H1 (cell line): Measurements from ENCODE around the gene ZNF227. TPM values are rescaled to one million over a fixed set of nuclear protein-coding genes. Genes with fewer than 3 reads are reported as not detected.

ENCODE experiments used
- CTCF ChIA-PET: fragments of 300-600 bp; sonication (Branson Sonifier 250); formaldehyde crosslinking; loops from one replicate; lab custom pipeline; 2021; ENCODE audit not compliant: partially characterized antibody; lab: Charles Lee
- POLR2A ChIA-PET: fragments of 300-600 bp; sonication (Branson Sonifier 250); formaldehyde crosslinking; loops from one replicate; lab custom pipeline; 2021; ENCODE audit warnings: inconsistent platforms; ENCODE audit not compliant: partially characterized antibody; lab: Charles Lee
- DNase-seq, 2 experiments: peaks; one replicate each; pipeline versions ENCODE4 v3.0.0 to v3.0.0-alpha.2; 2010 to 2022; ENCODE audit warnings: low spot score in 2 of 2, low read depth in 1 of 2, mixed read lengths in 1 of 2
- FAIRE-seq: peaks from 2 replicates; lab custom pipeline; 2011; peaks lifted over from hg19 to GRCh38; lab: Jason Lieb, UNC
- H2AFZ ChIP-seq: 2 replicates; pipeline ENCODE4 v1.8.1; 2012; ENCODE audit warnings: low read length, inconsistent platforms
- H2AK5ac ChIP-seq: 2 replicates; pipeline ENCODE4 v1.6.1; 2013; ENCODE audit warnings: low read depth, low read length
- H2BK120ac ChIP-seq: replicated peaks from 2 replicates; pipeline ENCODE3; 2013; ENCODE audit warnings: low read depth, low read length, inconsistent platforms
- H2BK12ac ChIP-seq: 2 replicates; pipeline ENCODE4 v1.6.1; 2013; ENCODE audit warnings: low read depth, low read length
- H2BK15ac ChIP-seq: 2 replicates; pipeline ENCODE4 v1.6.1; 2013; ENCODE audit warnings: low read length
- H2BK20ac ChIP-seq: 2 replicates; pipeline ENCODE4 v1.6.1; 2013; ENCODE audit warnings: low read length
- H2BK5ac ChIP-seq: 2 replicates; pipeline ENCODE4 v1.6.1; 2013; ENCODE audit warnings: low read depth, low read length
- H3K14ac ChIP-seq: 2 replicates; pipeline ENCODE4 v1.6.1; 2013; ENCODE audit warnings: inconsistent platforms; ENCODE audit not compliant: insufficient read length
- H3K18ac ChIP-seq: 2 replicates; pipeline ENCODE4 v1.6.1; 2013; ENCODE audit warnings: low read length; ENCODE audit errors: extremely low read depth
- H3K23ac ChIP-seq: 2 replicates; pipeline ENCODE4 v1.6.1; 2013; ENCODE audit warnings: inconsistent platforms; ENCODE audit not compliant: insufficient read length
- H3K23me2 ChIP-seq: 2 replicates; pipeline ENCODE4 v1.6.1; 2013; ENCODE audit warnings: low read depth, low read length
- H3K27ac ChIP-seq: 2 replicates; pipeline ENCODE4 v1.6.1; 2011; ENCODE audit warnings: low read depth, low read length, inconsistent platforms
- H3K27me3 ChIP-seq, 4 experiments: replicated peaks in 1 of 4; 1 replicate in 1 of 4; 2 replicates in 3 of 4; pipeline versions ENCODE4 v1.6.1 to v1.8.1; 2011 to 2013; ENCODE audit warnings: low read length in 3 of 4, mild to moderate bottlenecking in 3 of 4, inconsistent platforms in 2 of 4, mixed read lengths in 2 of 4, moderate library complexity in 1 of 4; ENCODE audit not compliant: control insufficient read depth in 3 of 4, insufficient read depth in 3 of 4; ENCODE audit errors: extremely low read depth in 1 of 4
- H3K36me3 ChIP-seq, 4 experiments: 2 replicates each; pipeline versions ENCODE4 v1.6.1 to v1.8.1; 2011 to 2013; ENCODE audit warnings: mild to moderate bottlenecking in 4 of 4, low read length in 3 of 4, moderate library complexity in 2 of 4, control low read depth in 1 of 4, inconsistent platforms in 1 of 4; ENCODE audit not compliant: insufficient read depth in 4 of 4, control insufficient read depth in 2 of 4
- H3K4ac ChIP-seq: replicated peaks from 2 replicates; pipeline ENCODE3; 2013; ENCODE audit warnings: low read length, low read depth, mixed read lengths, inconsistent platforms; ENCODE audit not compliant: insufficient read length
- H3K4me1 ChIP-seq, 4 experiments: replicated peaks in 1 of 4; 1 replicate in 1 of 4; 2 replicates in 3 of 4; pipeline versions ENCODE4 v1.6.1 to v1.8.1; 2011 to 2013; ENCODE audit warnings: low read length in 3 of 4, inconsistent platforms in 2 of 4, mixed read lengths in 1 of 4; ENCODE audit not compliant: insufficient read depth in 4 of 4, control insufficient read depth in 3 of 4
- H3K4me2 ChIP-seq, 2 experiments: 2 replicates each; pipeline versions ENCODE4 v1.6.1 to v1.8.1; 2011 to 2013; ENCODE audit warnings: low read depth in 2 of 2, low read length in 2 of 2, control low read depth in 1 of 2, inconsistent platforms in 1 of 2, mild to moderate bottlenecking in 1 of 2; ENCODE audit not compliant: insufficient read depth in 1 of 2
- H3K4me3 ChIP-seq, 4 experiments: fragments of 200-600, 300-600 bp in 1 of 4; sonication (generic), shearing (Covaris generic), sonication (Bioruptor Twin) in 1 of 4; 2 replicates each; pipeline versions ENCODE4 v1.5.1 to v1.8.1; 2011 to 2016; ENCODE audit warnings: low read length in 4 of 4, low read depth in 3 of 4, control low read depth in 2 of 4, inconsistent platforms in 2 of 4, mild to moderate bottlenecking in 2 of 4, mixed read lengths in 1 of 4, moderate library complexity in 1 of 4; ENCODE audit not compliant: insufficient read depth in 2 of 4; ENCODE audit errors: extremely low read depth in 1 of 4
- H3K56ac ChIP-seq: replicated peaks from 2 replicates; pipeline ENCODE3; 2013; ENCODE audit warnings: low read depth, mild to moderate bottlenecking, mixed read lengths, low read length, inconsistent platforms; ENCODE audit not compliant: insufficient read length
- H3K79me1 ChIP-seq: 2 replicates; pipeline ENCODE4 v1.6.1; 2013; ENCODE audit warnings: low read depth, low read length, control low read depth
- H3K79me2 ChIP-seq, 2 experiments: 2 replicates each; pipeline versions ENCODE4 v1.6.1 to v1.8.1; 2012 to 2013; ENCODE audit warnings: low read length in 2 of 2, mild to moderate bottlenecking in 2 of 2, inconsistent platforms in 1 of 2; ENCODE audit not compliant: insufficient read depth in 2 of 2, control insufficient read depth in 1 of 2
- H3K9ac ChIP-seq, 4 experiments: replicated peaks in 1 of 4; 1 replicate in 1 of 4; 2 replicates in 3 of 4; pipeline versions ENCODE4 v1.6.1 to v1.8.1; 2011 to 2013; ENCODE audit warnings: low read depth in 3 of 4, low read length in 3 of 4, control low read depth in 2 of 4, mild to moderate bottlenecking in 2 of 4, moderate library complexity in 2 of 4, inconsistent platforms in 1 of 4; ENCODE audit errors: extremely low read depth in 1 of 4
- H3K9me3 ChIP-seq, 2 experiments: 2 replicates each; pipeline versions ENCODE4 v1.6.1 to v1.8.1; 2012 to 2013; ENCODE audit warnings: mild to moderate bottlenecking in 2 of 2, moderate library complexity in 2 of 2, control low read depth in 1 of 2, inconsistent platforms in 1 of 2, low read depth in 1 of 2, low read length in 1 of 2, mixed read lengths in 1 of 2; ENCODE audit not compliant: insufficient read depth in 2 of 2
- H4K20me1 ChIP-seq, 2 experiments: replicated peaks in 1 of 2; 2 replicates each; pipeline versions ENCODE3 to v1.8.1; 2011 to 2013; ENCODE audit warnings: inconsistent platforms in 2 of 2, low read length in 2 of 2, mild to moderate bottlenecking in 1 of 2; ENCODE audit not compliant: insufficient read depth in 2 of 2, control insufficient read depth in 1 of 2
- H4K5ac ChIP-seq: 2 replicates; pipeline ENCODE4 v1.6.1; 2013; ENCODE audit warnings: low read length, low read depth, mixed read lengths, inconsistent platforms; ENCODE audit not compliant: insufficient read length
- H4K8ac ChIP-seq: 2 replicates; pipeline ENCODE4 v1.8.0; 2013; ENCODE audit warnings: mild to moderate bottlenecking, moderate library complexity, low read length, inconsistent platforms; ENCODE audit not compliant: insufficient read depth; ENCODE audit errors: extremely low read depth
- H4K91ac ChIP-seq: replicated peaks from 2 replicates; pipeline ENCODE3; 2013; ENCODE audit warnings: low read length, mixed read lengths, inconsistent platforms; ENCODE audit not compliant: insufficient read length
- CHD1 ChIP-seq: IDR thresholded peaks from 2 replicates; pipeline ENCODE4 v1.6.1; 2012; ENCODE audit warnings: low read depth, low read length, improper control_type of control experiment
- CREB1 ChIP-seq: IDR thresholded peaks from 2 replicates; pipeline ENCODE4 v1.6.1; 2012; ENCODE audit warnings: inconsistent platforms
- CTBP2 ChIP-seq: IDR thresholded peaks from 2 replicates; pipeline ENCODE4 v1.7.0; 2011; ENCODE audit warnings: borderline replicate concordance, mild to moderate bottlenecking, moderate library complexity, mixed read lengths, low read length; ENCODE audit not compliant: insufficient read depth, insufficient read length
- EGR1 ChIP-seq: IDR thresholded peaks from 2 replicates; pipeline ENCODE4 v1.6.1; 2011; ENCODE audit warnings: low read depth, low read length, borderline replicate concordance
- HDAC2 ChIP-seq, 2 experiments: fragments of 300-600 bp in 1 of 2; sonication (generic) in 1 of 2; IDR thresholded peaks; 2 replicates each; pipeline ENCODE4 v1.6.1; 2011 to 2012; ENCODE audit warnings: low read depth in 2 of 2, low read length in 2 of 2, mild to moderate bottlenecking in 2 of 2, moderate library complexity in 2 of 2, borderline replicate concordance in 1 of 2, inconsistent platforms in 1 of 2
- JUND ChIP-seq: IDR thresholded peaks from 2 replicates; pipeline ENCODE4 v1.6.1; 2011; ENCODE audit warnings: mild to moderate bottlenecking, improper control_type of control experiment, low read length
- NRF1 ChIP-seq: IDR thresholded peaks from 2 replicates; pipeline ENCODE4 v1.6.1; 2011; ENCODE audit warnings: mild to moderate bottlenecking, low read depth, low read length, improper control_type of control experiment
- RFX5 ChIP-seq: IDR thresholded peaks from 2 replicates; pipeline ENCODE4 v1.6.1; 2011; ENCODE audit warnings: low read depth, low read length, improper control_type of control experiment, borderline replicate concordance
- SIRT6 ChIP-seq: IDR thresholded peaks from one replicate; pipeline ENCODE4 v1.7.1; 2012; ENCODE audit warnings: low read length, inconsistent platforms
- SIX5 ChIP-seq: IDR thresholded peaks from 2 replicates; pipeline ENCODE4 v1.6.1; 2011; ENCODE audit warnings: mild to moderate bottlenecking, low read depth, low read length
- TBP ChIP-seq: IDR thresholded peaks from 2 replicates; pipeline ENCODE4 v1.6.1; 2011; ENCODE audit warnings: low read depth, low read length, improper control_type of control experiment
- WGBS, 2 experiments: shearing (Covaris generic) in 1 of 2; methylation state at CpG; one replicate each; pipeline versions ENCODE4 v1.1.6 to v1.1.7; 2013 to 2015; ENCODE audit warnings: low lambda C conversion rate in 2 of 2, mixed read lengths in 2 of 2, inconsistent platforms in 1 of 2, low coverage in 1 of 2, missing lambda C conversion rate in 1 of 2; ENCODE audit not compliant: insufficient replicate concordance in 2 of 2, insufficient coverage in 1 of 2, insufficient read length in 1 of 2; ENCODE audit errors: extremely low coverage in 1 of 2, missing lambda C conversion rate in 1 of 2; 5-methylcytosine and 5-hydroxymethylcytosine counted together
- polyA plus RNA-seq, 7 experiments: library from polyadenylated mRNA; depleted of rRNA in 3 of 7; stranded (reverse) in 5 of 7; unstranded in 2 of 7; fragments of >200 nt in 5 of 7; fragments of 200-250 nt in 2 of 7; gene quantifications; 1 replicate in 5 of 7; 2 replicates in 1 of 7; 4 replicates in 1 of 7; pipeline versions ENCODE4 v1.2.1 to v1.2.3, GENCODE V29; 2011 to 2013; ENCODE audit warnings: missing spikeins in 2 of 7, mixed read lengths in 2 of 7
- total RNA-seq: library from RNA; stranded (reverse); fragmentation: NEBNext Ultra II Directional; extraction: Animal tissue kit (Norgen Biotek cat#: 25700); gene quantifications from 2 replicates; pipeline ENCODE4 v1.2.1, GENCODE V29; 2021

ZNF227 gene
- total and polyA plus RNA-seq, 2 of the 8 experiments (the other 6 are each of a cell fraction or from before 2014, with no cell fraction given): 4.9 to 23.9 TPM

DNA sequence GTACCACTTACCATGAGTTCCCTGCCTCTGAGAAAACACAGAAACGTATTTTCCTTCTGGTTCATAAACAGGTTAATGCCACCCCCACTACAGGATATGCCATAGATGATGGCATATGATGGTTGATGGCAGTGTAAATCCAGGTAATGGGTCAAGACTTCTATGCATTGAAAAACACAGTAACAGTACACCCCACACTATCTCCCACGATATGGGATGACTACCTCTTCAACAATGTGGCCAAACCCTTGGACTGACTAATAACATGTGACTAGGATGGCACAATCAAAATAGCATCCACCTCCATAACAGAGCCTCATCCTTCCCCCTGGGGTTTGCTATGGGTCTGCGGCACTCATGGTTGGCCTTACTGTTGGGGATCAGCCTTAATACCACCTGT lies 70.5 kb downstream of the ZNF227 start:
- no peak overlapping the region for H2AK5ac ChIP-seq
- H4K91ac ChIP-seq: no peak overlapping the region
- peaks cover 0 to 10% (median 6%) of the 10 kb centered on the region in 4 experiments; a peak in 5 of 8 replicates for H3K36me3 ChIP-seq
- H3K4ac ChIP-seq: no peak overlapping the region
- no peaks in the 10 kb centered on the region for H3K23me2 ChIP-seq
- H3K79me1 ChIP-seq: no peaks in the 10 kb centered on the region
- FAIRE-seq (no peak), DNase-seq (no peak)
- H2BK12ac ChIP-seq: no peak overlapping the region
- no peak overlapping the region for H4K8ac ChIP-seq
- no peak overlapping the region for H2BK120ac ChIP-seq
- POLR2A ChIA-PET: no interaction called here
- H2BK5ac ChIP-seq: no peak overlapping the region
- H3K79me2 ChIP-seq: no peaks in the 10 kb centered on the region
- no peak overlapping the region for H2BK15ac ChIP-seq
- H3K9ac ChIP-seq: no peak overlapping the region
- no peak overlapping the region for H3K56ac ChIP-seq
- H3K27me3 ChIP-seq: peaks cover 0 to 1% (median 0%) of the 10 kb centered on the region in 4 experiments; a peak in 1 of 7 replicates
- H4K20me1 ChIP-seq: no peaks in the 10 kb centered on the region
- H3K4me3 ChIP-seq: no peak overlapping the region
- H4K5ac ChIP-seq: no peak overlapping the region
- CTCF ChIA-PET: interaction anchor here (1.0 kb wide), 1 partner anchor 10 kb away, joined by 3 read pairs; no protein-coding TSS in a partner anchor
- H3K9me3 ChIP-seq: peaks cover 19 to 22% of the 10 kb centered on the region in 2 experiments; a peak in 3 of 4 replicates
- no peak overlapping the region for H2BK20ac ChIP-seq
- H3K4me1 ChIP-seq: no peaks in the 10 kb centered on the region
- no peak overlapping the region for H3K18ac ChIP-seq
- no peak overlapping the region for H3K4me2 ChIP-seq
- 91% methylated on average over 3 of the region's 3 CpGs; no CpG with 5 or more reads in 1 of the 2 experiments for WGBS, 2 experiments
- no peak overlapping the region for H2AFZ ChIP-seq
- H3K23ac ChIP-seq: no peak overlapping the region
- H3K27ac ChIP-seq: no peak overlapping the region
- H3K14ac ChIP-seq: no peak overlapping the region
- TF ChIP-seq CREB1 (no peak), SIRT6 (no peak), EGR1 (no peak), HDAC2 (IDR thresholded peaks at IDR 0.05; ENCODE audit: borderline replicate concordance in 1 of 2, low read depth in 2 of 2, low read length in 2 of 2) (no peak), CTBP2 (no peak), CHD1 (no peak), SIX5 (no peak), JUND (no peak), TBP (no peak), NRF1 (no peak), RFX5 (no peak)
